Heart left ventricle (tissue), 16 donors: Measurements from ENCODE around the gene SSBP2. TPM values are rescaled to one million over a fixed set of nuclear protein-coding genes. Genes with fewer than 3 reads are reported as not detected.

Experiments
- ATAC-seq, 4 donors: fragments of 200-7000 bp; cut with Tn5 transposase; one replicate each; pipeline ENCODE4 v1.9.1; 2020 to 2022; ENCODE audit warnings: moderate library complexity in 4 of 4, mild to moderate bottlenecking in 3 of 4, moderate number of reproducible peaks in 1 of 4
- DNase-seq, 5 donors: peaks; one replicate each; pipeline ENCODE4 v3.0.0-alpha.2; 2020
- H3K27ac ChIP-seq, 12 donors: fragments of 200-600 bp; sonication (generic) in 4 of 12; one replicate each; pipeline versions ENCODE4 v1.5.0 to v1.8.0; 2016 to 2022; ENCODE audit warnings: mild to moderate bottlenecking in 2 of 12
- H3K27me3 ChIP-seq, 9 donors: fragments of 200-600 bp; sonication (generic) in 2 of 9; one replicate each; pipeline versions ENCODE4 v1.5.1 to v1.8.0; 2016 to 2022; ENCODE audit warnings: mild to moderate bottlenecking in 3 of 9
- H3K36me3 ChIP-seq, 9 donors: fragments of 200-600 bp; sonication (generic) in 2 of 9; one replicate each; pipeline versions ENCODE4 v1.5.0 to v1.8.0; 2018 to 2022; ENCODE audit warnings: mild to moderate bottlenecking in 2 of 9
- H3K4me1 ChIP-seq, 12 donors: fragments of 200-600 bp; sonication (generic) in 4 of 12; one replicate each; pipeline versions ENCODE4 v1.5.0 to v1.8.0; 2016 to 2022; ENCODE audit warnings: mild to moderate bottlenecking in 3 of 12
- H3K4me3 ChIP-seq, 12 donors: fragments of 200-600 bp; sonication (generic) in 4 of 12; one replicate each; pipeline versions ENCODE4 v1.5.0 to v1.8.0; 2017 to 2022; ENCODE audit warnings: mild to moderate bottlenecking in 9 of 12, moderate library complexity in 4 of 12
- H3K9me3 ChIP-seq, 12 donors: fragments of 200-600 bp; sonication (generic) in 4 of 12; one replicate each; pipeline versions ENCODE4 v1.5.0 to v1.8.0; 2016 to 2022; ENCODE audit warnings: mild to moderate bottlenecking in 1 of 12
- POLR2A ChIP-seq, 2 donors: fragments of 450-650 bp; IDR thresholded peaks; one replicate each; pipeline ENCODE4 v1.6.1; 2017; ENCODE audit warnings: antibody characterized with exemption in 2 of 2, mild to moderate bottlenecking in 2 of 2, moderate library complexity in 2 of 2
- WGBS, 4 donors: extraction: QIAGEN DNeasy Blood & Tissue Kit in 2 of 4; methylation state at CpG; one replicate each; pipeline versions ENCODE4 v1.1.5 to v1.1.7; 2013 to 2018; 5-methylcytosine and 5-hydroxymethylcytosine counted together
- intact Hi-C, 10 donors: fragments of 100-400 bp; cut with DNase I; formaldehyde crosslinking; loops; one replicate each; pipeline versions ENCODE4 v1.11.1 to v1.14.2; 2022
- polyA plus RNA-seq, 2 donors: library from polyadenylated mRNA; stranded (reverse); fragments of 200-250 nt; gene quantifications; one replicate each; pipeline ENCODE4 v1.2.3, GENCODE V29; 2013
- total RNA-seq, 9 donors: library from RNA; depleted of rRNA in 2 of 9; stranded (reverse); fragments of >200 nt in 2 of 9; fragmentation: NEBNext Ultra II Directional in 3 of 9; extraction: Animal tissue kit (Norgen Biotek cat#: 25700) in 3 of 9; gene quantifications; one replicate each; pipeline versions ENCODE4 v1.1.0 to v1.2.4, GENCODE V29; 2016 to 2023
- TF ChIP-seq, protein P1 (sequence below), 12 donors: fragments of 200-600 bp; sonication (generic) in 4 of 12; IDR thresholded peaks; one replicate each; pipeline versions ENCODE4 v1.5.0 to v1.8.0; 2018 to 2022; ENCODE audit warnings: antibody characterized with exemption in 12 of 12, mild to moderate bottlenecking in 5 of 12
- donor health status: ischemic (EF 13 %, LVEDD 7.1; RV severe dilation, severe dysfunction).
- donor health status: healthy with polysubstance abuse.
- donor health status: DM: no; HTN: yes; CAD: no.
- donor health status: DM: no; HTN: no; CAD: no.
- donor health status: ischemic (EF 25% LVEDD 6.9; RV normal size, moderate dysfunction).
- donor health status: ischemic (EF 25% LVEDD 5.7; RV mildly dilated, moderate dysfunction).
- donor health status: healthy.
- donor health status: DM: yes; HTN: yes; CAD: no.
- donor health status: ischemic (EF 35%, LVEDD 5.7; RV mildly dilated, moderate dysfunction).
- donor health status: nonischemic (EF 11% LVEDD 7.7; RV severe dilation, severe dysfunction).
- donor health status: DM: yes; HTN: yes; CAD: no.
- donor health status: PGD.
- donor health status: ischemic (EF 29% LVEDD 5.4; RV normal size, mild dysfunction).
- donor health status: nonischemic (EF 23%, LVEDD 6.1; RV moderate dilation, normal function).

The SSBP2 gene
- total and polyA plus RNA-seq, 11 donors = 25.6 to 98.1 (median 50.7) TPM

DNA sequence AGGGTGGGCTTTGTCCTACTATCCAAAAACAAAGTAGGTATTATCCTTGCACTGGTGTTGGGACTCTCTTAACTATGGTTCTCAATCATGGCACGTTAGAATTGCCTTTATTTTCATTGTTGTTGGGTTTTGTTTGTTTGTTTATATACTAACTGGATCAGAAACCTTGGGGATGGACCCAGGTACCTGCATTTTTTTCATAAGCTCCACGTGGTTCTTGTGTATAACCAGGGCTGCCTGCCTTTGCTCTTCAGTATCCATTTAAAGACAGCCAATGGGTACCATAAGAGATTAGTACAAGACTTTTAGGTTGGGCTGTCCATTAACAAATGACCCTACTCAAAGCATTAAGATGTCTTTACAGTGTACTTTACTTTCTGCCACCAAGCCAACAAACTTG is 2.5 kb upstream of the SSBP2 start:
- 68 to 75% (median 74%) methylated on average over 2 of the region's 2 CpGs for WGBS, 4 donors
- TF ChIP-seq, protein P1, sequence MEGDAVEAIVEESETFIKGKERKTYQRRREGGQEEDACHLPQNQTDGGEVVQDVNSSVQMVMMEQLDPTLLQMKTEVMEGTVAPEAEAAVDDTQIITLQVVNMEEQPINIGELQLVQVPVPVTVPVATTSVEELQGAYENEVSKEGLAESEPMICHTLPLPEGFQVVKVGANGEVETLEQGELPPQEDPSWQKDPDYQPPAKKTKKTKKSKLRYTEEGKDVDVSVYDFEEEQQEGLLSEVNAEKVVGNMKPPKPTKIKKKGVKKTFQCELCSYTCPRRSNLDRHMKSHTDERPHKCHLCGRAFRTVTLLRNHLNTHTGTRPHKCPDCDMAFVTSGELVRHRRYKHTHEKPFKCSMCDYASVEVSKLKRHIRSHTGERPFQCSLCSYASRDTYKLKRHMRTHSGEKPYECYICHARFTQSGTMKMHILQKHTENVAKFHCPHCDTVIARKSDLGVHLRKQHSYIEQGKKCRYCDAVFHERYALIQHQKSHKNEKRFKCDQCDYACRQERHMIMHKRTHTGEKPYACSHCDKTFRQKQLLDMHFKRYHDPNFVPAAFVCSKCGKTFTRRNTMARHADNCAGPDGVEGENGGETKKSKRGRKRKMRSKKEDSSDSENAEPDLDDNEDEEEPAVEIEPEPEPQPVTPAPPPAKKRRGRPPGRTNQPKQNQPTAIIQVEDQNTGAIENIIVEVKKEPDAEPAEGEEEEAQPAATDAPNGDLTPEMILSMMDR (IDR thresholded peaks at IDR 0.05) = no peak
- TF ChIP-seq POLR2A (IDR thresholded peaks at IDR 0.05) = no peak
- DNase-seq = no peak
- Histone ChIP-seq H3K27me3 (no peaks in the 10 kb centered on the region), H3K9me3 (no peaks in the 10 kb centered on the region), H3K36me3 (no peaks in the 10 kb centered on the region), H3K27ac (peak overlapping the region in 1 of 12 donors; percentile 99), H3K4me1 (peaks cover 2 to 42% (median 30%) of the 10 kb centered on the region in 12 donors), H3K4me3 (no peak overlapping the region)
- no peak for ATAC-seq
- intact Hi-C loops = loop anchor here (2.0 to 10.0 kb wide), 10 partner anchors 33 to 414 kb away; partner anchors contain the start of gene ATG10 (in 9 of the 10)

- no peaks in the 10 kb centered on the region for H3K27me3 ChIP-seq
- intact Hi-C loops = loop anchor here (2.0 to 10.0 kb wide), 10 partner anchors 34 to 415 kb away; partner anchors contain the start of gene ATG10 (in 9 of the 10)
- DNase-seq = no peak
- no peak for ATAC-seq
- WGBS, 4 donors = 76 to 86% (median 81%) methylated on average over 5 of the region's 5 CpGs
- no peaks in the 10 kb centered on the region for H3K9me3 ChIP-seq
- H3K36me3 ChIP-seq = no peaks in the 10 kb centered on the region
- H3K4me1 ChIP-seq = peaks cover 2 to 45% (median 32%) of the 10 kb centered on the region in 12 donors
- peak overlapping the region in 3 of 12 donors; percentile 76 to 88 (median 86) for H3K4me3 ChIP-seq
- peak overlapping the region in 8 of 12 donors; percentile 98 to 100 (median 99) for H3K27ac ChIP-seq
- TF ChIP-seq, protein P1 (IDR thresholded peaks at IDR 0.05) = no peak
- no peak for TF ChIP-seq POLR2A (IDR thresholded peaks at IDR 0.05)
Measured at GRCh38 chr5:81752644-81752963, 1.7 kb upstream of the SSBP2 start.

- TF ChIP-seq POLR2A (IDR thresholded peaks at IDR 0.05) = no peak
- TF ChIP-seq, protein P1 (IDR thresholded peaks at IDR 0.05) = no peak
- Histone ChIP-seq H3K27ac (peak overlapping the region; percentile 94 to 100 (median 99)), H3K27me3 (no peaks in the 10 kb centered on the region), H3K4me3 (peak overlapping the region; percentile 62 to 98 (median 81)), H3K4me1 (peaks cover 2 to 51% (median 32%) of the 10 kb centered on the region in 12 donors), H3K36me3 (no peaks in the 10 kb centered on the region), H3K9me3 (no peaks in the 10 kb centered on the region)
- ATAC-seq = no peak
- intact Hi-C loops = loop anchor here (1.0 to 10.0 kb wide), 16 partner anchors 35 to 415 kb away; partner anchors contain the start of gene ATG10 (in 10 of the 10)
- DNase-seq = no peak
- 19 to 52% (median 25%) methylated on average over 14 to 37 of the region's 37 CpGs for WGBS, 4 donors
Measured at GRCh38 chr5:81751836-81752643, 1.1 kb upstream of the SSBP2 start.

DNA sequence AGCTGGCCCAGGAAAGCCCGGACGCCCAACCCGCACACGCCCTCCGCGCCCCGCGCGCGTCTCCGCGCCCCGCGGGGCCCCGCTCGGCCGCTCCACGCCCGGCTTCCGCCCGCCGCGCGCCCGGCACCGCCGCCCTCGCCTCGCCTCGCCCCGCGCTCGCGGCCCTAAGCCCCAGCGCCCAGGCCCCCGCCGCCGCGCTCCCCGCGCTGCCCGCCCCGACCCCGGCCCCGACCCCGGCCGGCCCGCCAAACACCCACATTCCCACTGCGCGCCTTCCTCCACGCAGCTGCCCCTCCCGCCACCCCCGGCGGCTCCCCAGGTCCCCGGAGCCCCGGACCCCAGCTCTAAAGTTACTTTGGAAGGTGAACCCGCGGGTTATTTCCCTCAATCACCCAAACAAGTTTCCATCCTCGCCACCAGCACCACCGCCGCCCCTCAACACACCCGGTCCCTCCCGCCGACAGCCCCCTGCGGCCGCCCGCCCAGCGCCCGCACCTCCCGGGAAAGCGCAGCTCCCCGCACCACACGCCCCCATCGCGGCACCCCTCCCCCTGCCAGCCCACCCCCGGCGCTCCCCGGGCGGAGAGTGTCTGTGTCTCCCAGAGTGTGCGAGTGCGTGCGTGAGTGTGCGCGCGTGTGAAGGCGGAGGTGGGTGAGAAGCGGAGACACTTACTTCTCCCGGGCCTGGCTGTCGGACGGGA is 439 bp downstream of the SSBP2 start:
- Histone ChIP-seq H3K4me1 (peaks cover 0 to 46% (median 21%) of the 10 kb centered on the region in 12 donors), H3K36me3 (no peaks in the 10 kb centered on the region), H3K9me3 (no peaks in the 10 kb centered on the region), H3K27me3 (no peaks in the 10 kb centered on the region), H3K27ac (peak overlapping the region; percentile 64 to 100 (median 99)), H3K4me3 (peak overlapping the region; percentile 76 to 98 (median 82))
- TF ChIP-seq POLR2A (IDR thresholded peaks at IDR 0.05) = peak in 1 of 2 donors; percentile 77
- TF ChIP-seq, protein P1 (IDR thresholded peaks at IDR 0.05) = no peak
- ATAC-seq (peak in 1 of 4 donors; percentile 0), DNase-seq (peak in 2 of 5 donors; percentile 18 to 73)
- 1% methylated on average over 29 to 90 of the region's 90 CpGs for WGBS, 4 donors
- intact Hi-C loops = loop anchor here (1.0 to 10.0 kb wide), 14 partner anchors 37 to 417 kb away; partner anchors contain the start of gene ATG10 (in 10 of the 10)
